ENCODE data around the gene MLH1. TPM values are rescaled to one million over a fixed set of nuclear protein-coding genes. Genes with fewer than 3 reads are reported as not detected.

MLH1 gene
- total and polyA plus RNA-seq, 2 of the 8 experiments (the other 6 are each of a cell fraction or from before 2014, with no cell fraction given), result 36.4 to 47.3 TPM

DNA sequence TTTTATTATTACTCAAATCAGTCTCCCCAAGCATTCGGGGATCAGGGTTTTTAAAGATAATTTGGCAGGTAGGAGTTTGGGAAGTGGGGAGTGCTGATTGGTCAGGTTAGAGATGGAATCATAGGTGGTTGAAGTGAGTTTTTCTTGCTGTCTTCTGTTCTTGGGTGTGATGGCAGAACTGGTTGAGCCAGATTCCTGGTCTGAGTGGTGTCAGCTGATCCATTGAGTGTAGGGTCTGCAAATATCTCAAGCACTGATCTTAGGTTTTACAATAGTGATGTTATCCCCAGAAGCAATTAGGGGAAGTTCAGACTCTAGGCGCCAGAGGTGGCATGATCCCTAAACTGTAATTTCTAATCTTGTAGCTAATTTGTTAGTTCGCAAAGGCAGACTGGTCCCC is 27.9 kb upstream of the MLH1 start:
- H3K9me3 ChIP-seq (ENCODE audit: insufficient read depth in 2 of 2, low read depth in 1 of 2, low read length in 1 of 2), result no peaks in the 10 kb centered on the region
- H3K27me3 ChIP-seq (replicated peaks in 1 of 4; ENCODE audit: control insufficient read depth in 3 of 4, extremely low read depth in 1 of 4, insufficient read depth in 3 of 4, low read length in 3 of 4), result no peaks in the 10 kb centered on the region
- H2BK120ac ChIP-seq (replicated peaks; ENCODE audit: low read depth, low read length), result no peak overlapping the region
- H3K27ac ChIP-seq (ENCODE audit: low read depth, low read length), result peak overlapping the region; percentile 30; the same call in 1 of the 2 replicates
- no peak overlapping the region for H4K91ac ChIP-seq (replicated peaks; ENCODE audit: insufficient read length, low read length)
- H3K56ac ChIP-seq (replicated peaks; ENCODE audit: insufficient read length, low read depth, low read length), result no peak overlapping the region
- no peak overlapping the region for H4K8ac ChIP-seq (ENCODE audit: extremely low read depth, insufficient read depth, low read length)
- H2BK5ac ChIP-seq (ENCODE audit: low read depth, low read length), result no peak overlapping the region
- H3K36me3 ChIP-seq (ENCODE audit: control insufficient read depth in 2 of 4, insufficient read depth in 4 of 4, low read length in 3 of 4), result no peaks in the 10 kb centered on the region
- no peak for DNase-seq (ENCODE audit: low read depth in 1 of 2, low spot score in 2 of 2)
- H3K4me2 ChIP-seq (ENCODE audit: insufficient read depth in 1 of 2, low read depth in 2 of 2, low read length in 2 of 2), result peak overlapping the region; percentile 53 to 60
- H3K79me1 ChIP-seq (ENCODE audit: low read depth, low read length), result no peaks in the 10 kb centered on the region
- no peaks in the 10 kb centered on the region for H3K23me2 ChIP-seq (ENCODE audit: low read depth, low read length)
- peak overlapping the region; percentile 17; the same call in 1 of the 2 replicates for H3K18ac ChIP-seq (ENCODE audit: extremely low read depth, low read length)
- 0 out of 2 replicates have a peak overlapping the region, but pooled peaks have one; percentile 6 for H2BK12ac ChIP-seq (ENCODE audit: low read depth, low read length)
- H2AK5ac ChIP-seq (ENCODE audit: low read depth, low read length), result no peak overlapping the region
- 0 out of 7 replicates have a peak overlapping the region, but pooled peaks of 1 of the 4 experiments have one; percentile 21 for H3K9ac ChIP-seq (replicated peaks in 1 of 4; ENCODE audit: extremely low read depth in 1 of 4, low read depth in 3 of 4, low read length in 3 of 4)
- no peak overlapping the region for H3K23ac ChIP-seq (ENCODE audit: insufficient read length)
- ChIA-PET POLR2A (ENCODE audit: partially characterized antibody) (interaction anchor here (0.8 to 2.2 kb wide), 5 partner anchors 11 to 33 kb away, joined by 3 to 11 read pairs (median 3); partner anchors contain the start of genes EPM2AIP1 and MLH1), CTCF (ENCODE audit: partially characterized antibody) (interaction anchor here (0.6 to 2.6 kb wide), 3 partner anchors 9 to 61 kb away, joined by 3 to 20 read pairs (median 3); no protein-coding TSS in a partner anchor)
- 63% methylated on average over 3 of the region's 3 CpGs; no CpG with 5 or more reads in 1 of the 2 experiments for WGBS, 2 experiments (ENCODE audit: extremely low coverage in 1 of 2, insufficient coverage in 1 of 2, insufficient read length in 1 of 2, insufficient replicate concordance in 2 of 2, low coverage in 1 of 2, low lambda C conversion rate in 2 of 2, missing lambda C conversion rate in 1 of 2)
- no peak overlapping the region for H2BK20ac ChIP-seq (ENCODE audit: low read length)
- peak overlapping the region; percentile 11 for H2AFZ ChIP-seq (ENCODE audit: low read length)
- no peak for FAIRE-seq
- no peaks in the 10 kb centered on the region for H4K20me1 ChIP-seq (replicated peaks in 1 of 2; ENCODE audit: control insufficient read depth in 1 of 2, insufficient read depth in 2 of 2, low read length in 2 of 2)
- H2BK15ac ChIP-seq (ENCODE audit: low read length), result no peak overlapping the region
- H3K79me2 ChIP-seq (ENCODE audit: control insufficient read depth in 1 of 2, insufficient read depth in 2 of 2, low read length in 2 of 2), result no peaks in the 10 kb centered on the region
- peaks cover 0 to 15% (median 8%) of the 10 kb centered on the region in 4 experiments; a peak in 5 of 7 replicates for H3K4me1 ChIP-seq (replicated peaks in 1 of 4; ENCODE audit: control insufficient read depth in 3 of 4, insufficient read depth in 4 of 4, low read length in 3 of 4)
- H3K14ac ChIP-seq (ENCODE audit: insufficient read length), result no peak overlapping the region
- peak overlapping the region in 1 of 4 experiments; percentile 20; a peak in 1 of 8 replicates for H3K4me3 ChIP-seq (ENCODE audit: extremely low read depth in 1 of 4, insufficient read depth in 2 of 4, low read depth in 3 of 4, low read length in 4 of 4)
- no peak overlapping the region for H4K5ac ChIP-seq (ENCODE audit: insufficient read length, low read depth, low read length)
- no peak overlapping the region for H3K4ac ChIP-seq (replicated peaks; ENCODE audit: insufficient read length, low read depth, low read length)
- peak; percentile 90 for TF ChIP-seq ASH2L (IDR thresholded peaks at IDR 0.05; ENCODE audit: low read length)
- TF ChIP-seq SP1 (IDR thresholded peaks at IDR 0.05; ENCODE audit: low read depth, low read length), result peak; percentile 89
- TF ChIP-seq RBBP5 (IDR thresholded peaks at IDR 0.05; ENCODE audit: borderline replicate concordance, low read depth, low read length), result peak; percentile 29; the same call in 1 of the 2 replicates
- TF ChIP-seq, protein P1, sequence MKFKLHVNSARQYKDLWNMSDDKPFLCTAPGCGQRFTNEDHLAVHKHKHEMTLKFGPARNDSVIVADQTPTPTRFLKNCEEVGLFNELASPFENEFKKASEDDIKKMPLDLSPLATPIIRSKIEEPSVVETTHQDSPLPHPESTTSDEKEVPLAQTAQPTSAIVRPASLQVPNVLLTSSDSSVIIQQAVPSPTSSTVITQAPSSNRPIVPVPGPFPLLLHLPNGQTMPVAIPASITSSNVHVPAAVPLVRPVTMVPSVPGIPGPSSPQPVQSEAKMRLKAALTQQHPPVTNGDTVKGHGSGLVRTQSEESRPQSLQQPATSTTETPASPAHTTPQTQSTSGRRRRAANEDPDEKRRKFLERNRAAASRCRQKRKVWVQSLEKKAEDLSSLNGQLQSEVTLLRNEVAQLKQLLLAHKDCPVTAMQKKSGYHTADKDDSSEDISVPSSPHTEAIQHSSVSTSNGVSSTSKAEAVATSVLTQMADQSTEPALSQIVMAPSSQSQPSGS (IDR thresholded peaks at IDR 0.05; ENCODE audit: low read length), result 0 out of 2 replicates have a peak, but pooled peaks have one; percentile 41
- no peak for TF ChIP-seq CHD1 (IDR thresholded peaks at IDR 0.05; ENCODE audit: low read depth, low read length)
- peak; percentile 74 for TF ChIP-seq NANOG (IDR thresholded peaks at IDR 0.05; ENCODE audit: insufficient read depth, low read depth, low read length, poor library complexity, severe bottlenecking)
- no peak for TF ChIP-seq RNF2 (IDR thresholded peaks at IDR 0.05; ENCODE audit: borderline replicate concordance, low read depth, low read length, missing control alignments, poor library complexity, severe bottlenecking)
- peak; percentile 86 for TF ChIP-seq TEAD4 (IDR thresholded peaks at IDR 0.05; ENCODE audit: low read depth, low read length)
- TF ChIP-seq BCL11A (IDR thresholded peaks at IDR 0.05; ENCODE audit: low read depth in 2 of 2, low read length in 2 of 2), result peak in 1 of 2 experiments; percentile 50
- TF ChIP-seq MAFK (IDR thresholded peaks at IDR 0.05; ENCODE audit: low read depth, low read length), result no peak

All from H1 (cell line).